Peyer's patch (tissue), 4 donors: ENCODE data around the gene AGAP1.

Source experiments
- CTCF ChIP-seq, 6 experiments: fragments of 450-650 bp in 4 of 6; fragments of 200-600 bp in 2 of 6; sonication (generic) in 1 of 6; IDR thresholded peaks; one replicate each; pipeline ENCODE4 v1.5.1; 2017 to 2019; ENCODE audit warnings: antibody characterized with exemption in 6 of 6, mild to moderate bottlenecking in 3 of 6, moderate library complexity in 1 of 6
- POLR2A ChIP-seq, 2 donors: fragments of 450-650 bp; IDR thresholded peaks; one replicate each; pipeline ENCODE4 v1.5.1; 2017; ENCODE audit warnings: antibody characterized with exemption in 2 of 2, mild to moderate bottlenecking in 2 of 2, moderate library complexity in 2 of 2

GRCh38 chr2:235538144-235538639 lies 44.3 kb downstream of the AGAP1 start:
- no peak for TF ChIP-seq CTCF (IDR thresholded peaks at IDR 0.05)
- TF ChIP-seq POLR2A (IDR thresholded peaks at IDR 0.05) = no peak
